Activated B cell treated with CpG ODN at 0.5 μM for 24 hours (primary cell): Measurements from ENCODE around the gene TTC39A. TPM values are rescaled to one million over a fixed set of nuclear protein-coding genes. Genes with fewer than 3 reads are reported as not detected.
A peak's percentile ranks its signal among the peaks of the same experiment; 100 is the strongest.

ENCODE experiments used
- ATAC-seq: fragments of 200-7000 bp; cut with Tn5 transposase; one replicate; pipeline ENCODE4 v1.10.0; 2021; ENCODE audit warnings: low read depth, mild to moderate bottlenecking, moderate library complexity
- CTCF ChIA-PET: fragments of 350-600 bp; sonication (Branson Sonifier 250); formaldehyde crosslinking; loops from one replicate; lab custom pipeline; 2021; ENCODE audit warnings: antibody characterized with exemption; lab: Charles Lee
- POLR2A ChIA-PET: fragments of 350-600 bp; sonication (Branson Sonifier 250); formaldehyde crosslinking; loops from one replicate; lab custom pipeline; 2021; ENCODE audit warnings: antibody characterized with exemption; lab: Charles Lee
- DNase-seq: peaks from one replicate; pipeline ENCODE4 v3.0.0; 2022
- H3K27ac Mint-ChIP-seq: one replicate; pipeline ENCODE4 v1.8.0; 2020; ENCODE audit warnings: mixed read lengths
- H3K27me3 Mint-ChIP-seq: one replicate; pipeline ENCODE4 v1.8.0; 2021; ENCODE audit warnings: mixed read lengths
- H3K36me3 Mint-ChIP-seq: one replicate; pipeline ENCODE4 v1.8.0; 2021; ENCODE audit warnings: low read depth, mixed read lengths
- H3K4me1 Mint-ChIP-seq: one replicate; pipeline ENCODE4 v1.8.0; 2021; ENCODE audit warnings: mixed read lengths
- H3K4me3 Mint-ChIP-seq: one replicate; pipeline ENCODE4 v1.8.0; 2020; ENCODE audit warnings: mild to moderate bottlenecking, mixed read lengths
- H3K9me3 Mint-ChIP-seq: one replicate; pipeline ENCODE4 v1.8.0; 2020; ENCODE audit warnings: mixed read lengths
- CTCF ChIP-seq: fragments of 200-600 bp; IDR thresholded peaks from one replicate; pipeline ENCODE4 v1.8.0; 2022; ENCODE audit warnings: antibody characterized with exemption, mild to moderate bottlenecking
- intact Hi-C: fragments of 100-400 bp; cut with micrococcal nuclease; formaldehyde crosslinking; loops from one replicate; pipeline ENCODE4 v1.15.1; 2024
- total RNA-seq: library from RNA; stranded (reverse); gene quantifications from 2 replicates; pipeline ENCODE4 v1.2.3, GENCODE V29; 2022

The TTC39A gene
- total RNA-seq, 1 donor from 2014 or later = 0.38 TPM

GRCh38 chr1:51329443-51330325, 678 bp downstream of the TTC39A start:
- no peak for DNase-seq
- Mint-ChIP-seq H3K9me3 (no peaks in the 10 kb centered on the region), H3K4me3 (peak overlapping the region; percentile 57), H3K4me1 (peaks cover 10% of the 10 kb centered on the region), H3K27ac (no peak overlapping the region), H3K27me3 (peaks cover 28% of the 10 kb centered on the region), H3K36me3 (no peaks in the 10 kb centered on the region)
- ChIA-PET POLR2A (no interaction called here), CTCF (no interaction called here)
- TF ChIP-seq CTCF = no peak
- intact Hi-C loops = no loop called here
- no peak for ATAC-seq

GRCh38 chr1:51328926-51329325, 1.4 kb downstream of the TTC39A start:
- DNase-seq = no peak
- Mint-ChIP-seq H3K27ac (no peak overlapping the region), H3K4me1 (peaks cover 10% of the 10 kb centered on the region), H3K27me3 (peaks cover 28% of the 10 kb centered on the region), H3K36me3 (no peaks in the 10 kb centered on the region), H3K9me3 (no peaks in the 10 kb centered on the region), H3K4me3 (no peak overlapping the region)
- TF ChIP-seq CTCF = no peak
- no peak for ATAC-seq
- ChIA-PET CTCF (no interaction called here), POLR2A (no interaction called here)
- intact Hi-C loops = no loop called here

GRCh38 chr1:51328279-51328678, 2.1 kb downstream of the TTC39A start:
- intact Hi-C loops = no loop called here
- Mint-ChIP-seq H3K9me3 (no peaks in the 10 kb centered on the region), H3K27ac (no peak overlapping the region), H3K4me3 (no peak overlapping the region), H3K27me3 (peaks cover 26% of the 10 kb centered on the region), H3K4me1 (peaks cover 10% of the 10 kb centered on the region), H3K36me3 (no peaks in the 10 kb centered on the region)
- ChIA-PET CTCF (no interaction called here), POLR2A (interaction anchor here (0.5 kb wide), 1 partner anchor 27 kb away, joined by 7 read pairs; no protein-coding TSS in a partner anchor)
- ATAC-seq (no peak), DNase-seq (no peak)
- TF ChIP-seq CTCF = no peak

- H3K36me3 Mint-ChIP-seq = no peaks in the 10 kb centered on the region
- CTCF ChIA-PET = no interaction called here
- intact Hi-C loops = no loop called here
- no peaks in the 10 kb centered on the region for H3K9me3 Mint-ChIP-seq
- no peak for TF ChIP-seq CTCF
- H3K27ac Mint-ChIP-seq = no peak overlapping the region
- peaks cover 10% of the 10 kb centered on the region for H3K4me1 Mint-ChIP-seq
- H3K27me3 Mint-ChIP-seq = peaks cover 26% of the 10 kb centered on the region
- H3K4me3 Mint-ChIP-seq = no peak overlapping the region
- POLR2A ChIA-PET = no interaction called here
- DNase-seq = no peak
- ATAC-seq = no peak
These were observed 3.0 kb downstream of the TTC39A start for GRCh38 chr1:51327386-51327785.

- ATAC-seq (no peak), DNase-seq (no peak)
- intact Hi-C loops = no loop called here
- H3K36me3 Mint-ChIP-seq = no peaks in the 10 kb centered on the region
- H3K4me1 Mint-ChIP-seq = peaks cover 10% of the 10 kb centered on the region
- ChIA-PET POLR2A (no interaction called here), CTCF (no interaction called here)
- peaks cover 25% of the 10 kb centered on the region for H3K27me3 Mint-ChIP-seq
- no peak overlapping the region for H3K4me3 Mint-ChIP-seq
- H3K9me3 Mint-ChIP-seq = no peaks in the 10 kb centered on the region
- H3K27ac Mint-ChIP-seq = no peak overlapping the region
- no peak for TF ChIP-seq CTCF
These were observed 3.5 kb downstream of the TTC39A start for GRCh38 chr1:51326839-51327238.
